NCI-H748 (cell line): ENCODE data around the gene SHQ1.

ENCODE experiments used
- DNase-seq: peaks from one replicate; lab custom pipeline; 2025; ENCODE audit not compliant: unreplicated experiment; lab: John Stamatoyannopoulos, UW

SHQ1 gene

GRCh38 chr3:72855001-72855400 lies 6.8 kb upstream of the SHQ1 start:
- DNase-seq = no peak

DNA sequence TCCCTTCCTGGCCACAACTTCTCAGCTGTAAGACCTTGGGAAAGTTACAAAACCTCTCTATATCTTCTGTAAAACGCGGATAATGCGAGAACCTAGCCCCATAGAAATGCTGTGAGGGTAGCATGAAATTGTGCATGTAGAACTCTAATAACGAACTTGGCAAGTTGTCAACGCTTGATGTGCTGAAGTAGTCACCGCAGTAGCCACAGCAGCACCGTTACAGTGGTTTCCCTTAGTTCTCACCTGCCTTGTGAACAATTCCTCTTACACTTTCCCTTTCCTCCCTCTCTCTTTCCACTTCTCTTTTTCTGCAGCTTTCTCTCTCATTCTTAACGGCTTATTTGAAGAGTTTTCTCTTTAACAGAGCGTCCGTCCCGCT lies 447 bp upstream of the SHQ1 start:
- peak; percentile 75 for DNase-seq

- DNase-seq = peak; percentile 13
These were observed 963 bp downstream of the SHQ1 start for GRCh38 chr3:72847282-72847681.

GRCh38 chr3:72846166-72846565 lies 2.1 kb downstream of the SHQ1 start:
- no peak for DNase-seq

- DNase-seq = no peak
These were observed 3.7 kb downstream of the SHQ1 start for GRCh38 chr3:72844436-72844993.

- no peak for DNase-seq
These were observed 9.2 kb downstream of the SHQ1 start for GRCh38 chr3:72839057-72839456.

- DNase-seq = no peak
These were observed 11.3 kb downstream of the SHQ1 start for GRCh38 chr3:72836923-72837322.

DNA sequence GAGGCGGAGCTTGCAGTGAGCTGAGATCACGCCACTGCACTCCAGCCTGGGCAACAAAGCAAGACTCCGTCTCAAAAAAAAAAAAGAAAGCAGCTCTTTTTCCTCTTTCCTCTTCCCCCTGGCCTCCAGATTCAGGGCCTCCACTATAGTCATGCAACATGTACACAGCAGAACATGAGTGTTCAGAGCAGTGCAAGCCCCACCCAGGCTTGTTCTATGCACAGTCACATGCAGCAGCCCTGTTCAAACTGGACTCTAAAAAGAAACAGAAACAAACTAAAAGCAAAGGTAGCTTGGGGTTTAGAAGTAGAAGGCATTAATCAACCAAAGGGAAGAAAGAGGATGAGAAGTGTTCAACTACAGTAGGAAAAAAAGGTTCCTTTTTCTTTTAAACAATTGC lies 11.8 kb downstream of the SHQ1 start:
- DNase-seq = no peak

GRCh38 chr3:72830452-72831223 lies 17.6 kb downstream of the SHQ1 start:
- DNase-seq = no peak

DNA sequence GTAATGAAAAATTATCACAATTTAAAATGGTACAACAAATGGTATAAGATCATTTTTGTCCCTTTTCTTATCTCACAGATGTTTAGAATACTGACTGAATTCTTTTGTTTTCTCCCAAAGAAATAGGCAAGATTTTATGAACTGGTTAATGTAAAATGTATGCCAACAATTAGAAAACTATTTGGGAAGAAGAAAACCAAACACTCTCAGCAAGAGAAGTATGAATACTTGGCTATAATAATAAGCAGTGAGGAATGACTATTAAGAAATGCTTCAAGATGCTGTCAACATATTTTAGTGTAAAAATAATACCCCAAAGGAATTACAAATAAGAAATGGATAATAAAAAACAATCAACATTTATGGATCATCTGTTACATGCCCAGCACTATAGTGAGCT lies 18.5 kb downstream of the SHQ1 start:
- DNase-seq = no peak

- DNase-seq = peak; percentile 72
These were observed 27.0 kb downstream of the SHQ1 start for GRCh38 chr3:72821161-72821781.

DNA sequence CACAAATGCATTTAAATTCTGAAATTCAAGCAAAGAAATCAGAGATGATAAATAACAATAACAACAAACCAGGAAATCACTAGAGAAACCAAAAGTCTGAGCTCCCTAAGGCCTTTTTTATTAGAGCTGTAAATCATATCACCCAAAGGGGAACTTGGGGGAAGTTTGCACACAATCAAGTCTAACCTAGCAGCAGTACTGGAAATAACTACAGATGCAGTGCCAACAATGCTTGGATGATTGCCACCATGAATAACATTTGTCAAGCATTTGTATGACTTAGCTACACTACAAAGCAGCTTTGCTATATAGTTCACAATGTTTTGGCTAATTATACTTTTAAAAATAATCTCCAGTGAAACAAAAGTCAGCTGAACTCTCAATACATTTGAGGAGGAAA lies 27.8 kb downstream of the SHQ1 start:
- DNase-seq = peak; percentile 26

DNA sequence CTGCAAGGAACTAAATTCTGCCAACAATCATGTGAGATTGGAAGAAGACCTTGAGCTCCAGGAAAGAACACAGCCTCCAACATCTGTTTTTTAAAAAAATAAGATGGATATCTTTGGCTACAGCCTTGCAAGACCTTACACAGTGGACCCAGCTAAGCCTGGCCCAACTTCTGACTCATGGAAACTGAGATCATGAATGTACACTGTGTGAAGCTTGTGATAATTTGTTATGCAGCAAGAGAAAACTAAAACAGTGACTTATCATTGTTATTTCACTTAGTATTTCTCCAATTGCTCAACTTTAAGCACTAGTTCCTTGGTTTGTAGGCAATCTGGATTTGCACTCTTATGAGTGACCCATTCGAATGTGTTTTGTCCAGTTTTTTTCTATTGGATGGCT lies 29.3 kb downstream of the SHQ1 start:
- DNase-seq = no peak

GRCh38 chr3:72818092-72818773 lies 30.0 kb downstream of the SHQ1 start:
- peak; percentile 42 for DNase-seq

DNA sequence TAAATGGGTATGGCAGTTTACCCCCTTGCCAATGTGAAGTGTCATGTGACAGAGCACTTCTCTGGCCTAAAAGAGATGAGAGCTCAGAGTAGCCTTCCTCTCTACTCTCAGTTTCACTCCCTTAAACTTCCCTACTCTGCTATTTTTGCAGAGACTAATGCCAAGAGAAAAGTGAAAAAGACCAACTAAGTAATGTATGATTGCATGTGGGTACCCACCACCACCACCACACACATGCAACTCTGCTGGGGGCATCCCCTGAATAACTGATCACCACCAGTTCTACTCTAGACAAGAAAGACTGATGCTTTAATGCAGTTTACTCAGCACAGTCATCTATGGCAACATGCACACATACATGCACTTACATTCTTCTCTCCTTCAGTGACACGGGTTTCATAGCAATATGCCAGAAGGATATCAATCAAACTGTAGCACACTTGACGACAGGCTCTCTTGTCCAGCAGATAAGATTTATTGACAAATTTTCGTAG lies 31.3 kb downstream of the SHQ1 start:
- DNase-seq = peak; percentile 13

DNA sequence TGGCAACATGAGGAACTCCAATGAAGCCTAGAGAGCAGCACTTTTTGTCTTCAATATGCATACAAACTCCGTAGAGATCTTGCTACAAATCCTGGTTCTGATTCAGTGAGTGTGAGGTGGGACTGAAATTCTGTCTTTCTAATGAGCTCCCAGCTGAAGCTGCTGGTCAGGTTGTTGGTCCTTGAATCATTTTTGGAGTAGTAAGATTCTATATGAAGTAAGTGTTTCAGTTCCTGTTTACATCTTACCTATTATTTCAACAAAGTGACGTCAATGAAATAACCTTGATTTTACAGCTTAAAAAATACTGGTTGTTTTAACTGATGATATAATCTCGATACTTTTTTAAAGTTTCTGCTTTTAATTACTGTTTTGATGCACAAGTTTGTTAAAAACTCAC lies 33.9 kb downstream of the SHQ1 start:
- no peak for DNase-seq

- no peak for DNase-seq
These were observed 36.0 kb downstream of the SHQ1 start for GRCh38 chr3:72812201-72812600.

DNA sequence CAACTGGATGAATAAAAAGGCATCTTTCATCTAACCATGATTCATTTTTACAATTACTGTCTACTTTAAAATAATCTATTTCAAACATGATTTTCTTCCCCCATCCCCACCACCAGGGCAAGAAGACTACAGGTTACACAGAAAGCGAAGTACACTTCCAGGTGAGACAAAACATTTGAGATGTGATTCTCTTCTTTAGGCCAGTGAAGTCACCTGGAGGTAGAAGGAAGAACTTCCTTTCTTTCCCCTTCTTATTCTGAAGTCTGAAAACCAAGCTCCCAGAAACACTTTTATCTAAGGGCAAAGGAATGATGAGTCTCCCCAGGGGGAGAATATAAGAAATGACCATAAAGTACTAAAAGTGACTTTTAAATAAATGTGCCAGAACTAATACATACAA lies 36.7 kb downstream of the SHQ1 start:
- no peak for DNase-seq

- DNase-seq = peak; percentile 65
These were observed 37.4 kb downstream of the SHQ1 start for GRCh38 chr3:72810659-72811434.

GRCh38 chr3:72810063-72810462 lies 38.2 kb downstream of the SHQ1 start:
- no peak for DNase-seq

GRCh38 chr3:72804361-72804760 lies 43.9 kb downstream of the SHQ1 start:
- DNase-seq = no peak
